Type B pancreatic cell (in vitro differentiated cells): Measurements from ENCODE around the gene ANTKMT. TPM values are rescaled to one million over a fixed set of nuclear protein-coding genes. Genes with fewer than 3 reads are reported as not detected.
A peak's percentile ranks its signal among the peaks of the same experiment; 100 is the strongest.

Experiments
- DNase-seq: peaks from one replicate; pipeline ENCODE4 v3.0.0; 2021; ENCODE audit warnings: mixed read lengths; ENCODE audit not compliant: unreplicated experiment; ENCODE audit errors: extremely low spot score
- H3K27ac Mint-ChIP-seq: 2 replicates; pipeline ENCODE4 v1.8.0; 2021; ENCODE audit warnings: mild to moderate bottlenecking, mixed read lengths
- H3K27me3 Mint-ChIP-seq: 2 replicates; pipeline ENCODE4 v1.8.0; 2021; ENCODE audit warnings: mixed read lengths
- H3K36me3 Mint-ChIP-seq: 2 replicates; pipeline ENCODE4 v1.8.0; 2021; ENCODE audit warnings: mixed read lengths
- H3K4me1 Mint-ChIP-seq: one replicate; pipeline ENCODE4 v1.8.0; 2021; ENCODE audit warnings: mixed read lengths; ENCODE audit not compliant: unreplicated experiment
- H3K4me3 Mint-ChIP-seq: 2 replicates; pipeline ENCODE4 v1.8.0; 2021; ENCODE audit warnings: mild to moderate bottlenecking, mixed read lengths
- H3K9me3 Mint-ChIP-seq: 2 replicates; pipeline ENCODE4 v1.8.0; 2021; ENCODE audit warnings: mixed read lengths
- CTCF ChIP-seq: fragments of 200-600 bp; sonication (generic); conservative IDR thresholded peaks from 2 replicates; pipeline ENCODE4 v1.5.0; 2021; ENCODE audit warnings: antibody characterized with exemption, mild to moderate bottlenecking
- total RNA-seq: library from RNA; stranded (reverse); gene quantifications from 2 replicates; pipeline ENCODE4 v1.2.1, GENCODE V29; 2021; ENCODE audit warnings: low replicate concordance

Gene ANTKMT
- total RNA-seq, 1 donor from 2014 or later: 33.5 TPM

- Mint-ChIP-seq H3K4me3 (no peak overlapping the region), H3K27ac (no peak overlapping the region), H3K36me3 (peaks cover 2% of the 10 kb centered on the region), H3K27me3 (peaks cover 5% of the 10 kb centered on the region), H3K9me3 (no peaks in the 10 kb centered on the region), H3K4me1 (peaks cover 2% of the 10 kb centered on the region)
- no peak for TF ChIP-seq CTCF
- no peak for DNase-seq
Observed at GRCh38 chr16:677316-678190, 43.4 kb upstream of the ANTKMT start.

- Mint-ChIP-seq H3K4me1 (peaks cover 3% of the 10 kb centered on the region), H3K9me3 (no peaks in the 10 kb centered on the region), H3K4me3 (no peak overlapping the region), H3K27ac (no peak overlapping the region), H3K27me3 (peaks cover 5% of the 10 kb centered on the region), H3K36me3 (peaks cover 4% of the 10 kb centered on the region)
- TF ChIP-seq CTCF: no peak
- DNase-seq: no peak
Observed at GRCh38 chr16:678209-678857, 42.6 kb upstream of the ANTKMT start.

- Mint-ChIP-seq H3K4me1 (peaks cover 3% of the 10 kb centered on the region), H3K27ac (peak overlapping the region; percentile 36)
- no peak for TF ChIP-seq CTCF
Observed at GRCh38 chr16:678858-679813, 41.8 kb upstream of the ANTKMT start.

GRCh38 chr16:679814-680624 is 40.9 kb upstream of the ANTKMT start, which contains the start of gene STUB1:
Gene STUB1 (plus strand): TSS chr16:680410. CDS start chr16:680526, 116 bp downstream.
- Mint-ChIP-seq H3K27me3 (peaks cover 3% of the 10 kb centered on the region), H3K27ac (peak within 1 kb of the TSS; percentile 72), H3K4me1 (peaks cover 3% of the 10 kb centered on the region), H3K9me3 (no peaks in the 10 kb centered on the region), H3K36me3 (peaks cover 4% of the 10 kb centered on the region), H3K4me3 (peak within 1 kb of the TSS; percentile 89)
- peak; percentile 95 for DNase-seq
- TF ChIP-seq CTCF: no peak

More at GRCh38 chr16:678858-679813, 41.8 kb upstream of the ANTKMT start:
- H3K4me3 Mint-ChIP-seq: peak overlapping the region; percentile 84
- H3K36me3 Mint-ChIP-seq: peaks cover 4% of the 10 kb centered on the region
- no peaks in the 10 kb centered on the region for H3K9me3 Mint-ChIP-seq
- no peak for DNase-seq
- peaks cover 5% of the 10 kb centered on the region for H3K27me3 Mint-ChIP-seq

GRCh38 chr16:680625-680945 is 40.4 kb upstream of the ANTKMT start:
- no peak for TF ChIP-seq CTCF
- Mint-ChIP-seq H3K36me3 (peaks cover 4% of the 10 kb centered on the region), H3K27me3 (no peaks in the 10 kb centered on the region), H3K4me3 (peak overlapping the region; percentile 84), H3K27ac (peak overlapping the region; percentile 72), H3K4me1 (peaks cover 3% of the 10 kb centered on the region), H3K9me3 (no peaks in the 10 kb centered on the region)
- DNase-seq: no peak
